ENCODE results near the gene RAP2B.
"Not testable (repeated sequence)": the region's sequence is repeated elsewhere in the genome, so short reads cannot be mapped to it uniquely, and the experiment has no call there.

The RAP2B gene

GRCh38 chr3:153161714-153162512 is at the start of gene RAP2B:
Gene RAP2B (plus strand): TSS chr3:153162226. CDS start chr3:153162694, 468 bp downstream.
- Mint-ChIP-seq H3K4me1 (ENCODE audit: low read depth) (peaks cover 37% of the 10 kb centered on the region), H3K27me3 (ENCODE audit: low read depth) (no peaks in the 10 kb centered on the region), H3K9me3 (no peaks in the 10 kb centered on the region), H3K36me3 (ENCODE audit: low read depth) (peaks cover 22% of the 10 kb centered on the region), H3K4me3 (peak within 1 kb of the TSS; percentile 96), H3K27ac (peak within 1 kb of the TSS; percentile 92)

DNA sequence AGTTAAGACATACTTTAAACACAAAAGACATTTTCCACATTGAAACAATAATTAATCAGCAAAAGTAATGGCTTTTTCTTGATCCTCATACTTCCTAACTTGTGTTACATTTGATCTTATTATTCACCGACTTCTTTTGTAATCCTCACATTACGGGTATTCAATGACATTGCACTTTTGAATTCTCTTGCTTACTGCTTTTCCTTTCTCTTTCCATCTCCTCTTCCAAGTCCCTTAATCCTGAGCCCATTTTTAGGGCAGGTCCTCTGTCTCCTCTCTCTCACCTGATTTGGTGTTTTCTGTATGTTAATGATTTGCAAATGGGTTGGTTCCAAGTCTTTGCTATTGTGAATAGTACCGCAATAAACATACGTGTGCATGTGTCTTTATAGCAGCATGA is 48.5 kb upstream of the RAP2B start:
- Mint-ChIP-seq H3K36me3 (ENCODE audit: low read depth) (no peaks in the 10 kb centered on the region), H3K4me1 (ENCODE audit: low read depth) (peaks cover 2% of the 10 kb centered on the region), H3K27ac (no peak overlapping the region), H3K9me3 (no peaks in the 10 kb centered on the region), H3K4me3 (no peak overlapping the region), H3K27me3 (ENCODE audit: low read depth) (no peaks in the 10 kb centered on the region)

GRCh38 chr3:153114270-153114669 is 47.8 kb upstream of the RAP2B start:
- not testable (repeated sequence) for H3K27me3 Mint-ChIP-seq (ENCODE audit: low read depth); H3K9me3 Mint-ChIP-seq; H3K36me3 Mint-ChIP-seq (ENCODE audit: low read depth); H3K4me1 Mint-ChIP-seq (ENCODE audit: low read depth); H3K27ac Mint-ChIP-seq; H3K4me3 Mint-ChIP-seq

GRCh38 chr3:153115326-153115725 is 46.7 kb upstream of the RAP2B start:
- Mint-ChIP-seq H3K9me3 (no peaks in the 10 kb centered on the region), H3K36me3 (ENCODE audit: low read depth) (no peaks in the 10 kb centered on the region), H3K4me3 (no peak overlapping the region), H3K27ac (no peak overlapping the region), H3K4me1 (ENCODE audit: low read depth) (peaks cover 2% of the 10 kb centered on the region), H3K27me3 (ENCODE audit: low read depth) (no peaks in the 10 kb centered on the region)

DNA sequence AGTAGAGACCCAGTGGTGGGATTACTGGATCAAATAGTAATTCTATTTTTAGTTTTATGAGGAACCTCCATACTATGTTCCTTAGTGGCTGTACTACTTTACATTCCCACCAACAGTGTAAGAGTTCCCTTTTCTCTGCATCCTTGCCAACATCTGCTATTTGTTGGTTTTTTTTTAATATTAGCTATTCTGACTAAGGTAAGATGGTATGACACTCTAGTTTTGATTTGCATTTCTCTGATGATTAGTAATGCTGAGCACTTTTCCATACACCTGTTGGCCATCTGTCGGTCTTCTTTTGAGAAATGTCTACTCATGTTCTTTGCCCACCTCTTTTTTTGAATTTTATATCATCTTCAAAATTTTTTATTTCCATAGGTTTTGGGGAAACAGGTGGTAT is 34.2 kb upstream of the RAP2B start:
- no peak overlapping the region for H3K4me3 Mint-ChIP-seq
- H3K4me1 Mint-ChIP-seq (ENCODE audit: low read depth) = peaks cover 3% of the 10 kb centered on the region
- no peak overlapping the region for H3K27ac Mint-ChIP-seq
- H3K36me3 Mint-ChIP-seq (ENCODE audit: low read depth) = no peaks in the 10 kb centered on the region
- H3K27me3 Mint-ChIP-seq (ENCODE audit: low read depth) = peaks cover 5% of the 10 kb centered on the region
- H3K9me3 Mint-ChIP-seq = peaks cover 10% of the 10 kb centered on the region

GRCh38 chr3:153129426-153129825 is 32.6 kb upstream of the RAP2B start:
- H3K27me3 Mint-ChIP-seq (ENCODE audit: low read depth) = peaks cover 5% of the 10 kb centered on the region
- peaks cover 5% of the 10 kb centered on the region for H3K9me3 Mint-ChIP-seq
- H3K27ac Mint-ChIP-seq = no peak overlapping the region
- peaks cover 3% of the 10 kb centered on the region for H3K4me1 Mint-ChIP-seq (ENCODE audit: low read depth)
- no peaks in the 10 kb centered on the region for H3K36me3 Mint-ChIP-seq (ENCODE audit: low read depth)
- H3K4me3 Mint-ChIP-seq = no peak overlapping the region

GRCh38 chr3:153129866-153130265 is 32.2 kb upstream of the RAP2B start:
- Mint-ChIP-seq H3K27ac (no peak overlapping the region), H3K36me3 (ENCODE audit: low read depth) (no peaks in the 10 kb centered on the region), H3K4me3 (no peak overlapping the region), H3K9me3 (peaks cover 3% of the 10 kb centered on the region), H3K4me1 (ENCODE audit: low read depth) (peaks cover 3% of the 10 kb centered on the region), H3K27me3 (ENCODE audit: low read depth) (peaks cover 5% of the 10 kb centered on the region)

- Mint-ChIP-seq H3K4me1 (ENCODE audit: low read depth) (peaks cover 3% of the 10 kb centered on the region), H3K36me3 (ENCODE audit: low read depth) (no peaks in the 10 kb centered on the region), H3K4me3 (no peak overlapping the region), H3K27ac (no peak overlapping the region), H3K9me3 (peaks cover 2% of the 10 kb centered on the region), H3K27me3 (ENCODE audit: low read depth) (peaks cover 5% of the 10 kb centered on the region)
Observed at GRCh38 chr3:153130312-153130977, 31.6 kb upstream of the RAP2B start.

DNA sequence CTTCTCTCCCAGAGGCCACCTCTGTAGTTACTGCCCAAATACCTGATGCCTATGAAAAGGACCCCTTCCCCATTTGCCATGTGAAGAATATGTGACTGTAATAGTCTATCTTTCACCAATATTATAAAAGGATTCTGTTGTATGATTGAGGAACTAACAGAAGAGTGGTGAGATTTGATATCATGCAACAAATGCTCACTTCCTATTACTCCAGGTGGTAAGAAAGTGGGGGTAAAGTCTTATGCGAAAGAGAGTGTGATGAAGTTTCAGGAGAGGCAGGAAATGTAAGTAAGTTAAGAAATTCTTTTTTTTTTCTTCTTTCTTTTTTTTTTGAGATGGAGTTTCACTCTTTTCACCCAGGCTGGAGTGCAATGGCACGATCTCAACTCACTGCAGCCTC is 24.4 kb upstream of the RAP2B start:
- H3K27ac Mint-ChIP-seq = no peak overlapping the region
- H3K4me1 Mint-ChIP-seq (ENCODE audit: low read depth) = peaks cover 24% of the 10 kb centered on the region

DNA sequence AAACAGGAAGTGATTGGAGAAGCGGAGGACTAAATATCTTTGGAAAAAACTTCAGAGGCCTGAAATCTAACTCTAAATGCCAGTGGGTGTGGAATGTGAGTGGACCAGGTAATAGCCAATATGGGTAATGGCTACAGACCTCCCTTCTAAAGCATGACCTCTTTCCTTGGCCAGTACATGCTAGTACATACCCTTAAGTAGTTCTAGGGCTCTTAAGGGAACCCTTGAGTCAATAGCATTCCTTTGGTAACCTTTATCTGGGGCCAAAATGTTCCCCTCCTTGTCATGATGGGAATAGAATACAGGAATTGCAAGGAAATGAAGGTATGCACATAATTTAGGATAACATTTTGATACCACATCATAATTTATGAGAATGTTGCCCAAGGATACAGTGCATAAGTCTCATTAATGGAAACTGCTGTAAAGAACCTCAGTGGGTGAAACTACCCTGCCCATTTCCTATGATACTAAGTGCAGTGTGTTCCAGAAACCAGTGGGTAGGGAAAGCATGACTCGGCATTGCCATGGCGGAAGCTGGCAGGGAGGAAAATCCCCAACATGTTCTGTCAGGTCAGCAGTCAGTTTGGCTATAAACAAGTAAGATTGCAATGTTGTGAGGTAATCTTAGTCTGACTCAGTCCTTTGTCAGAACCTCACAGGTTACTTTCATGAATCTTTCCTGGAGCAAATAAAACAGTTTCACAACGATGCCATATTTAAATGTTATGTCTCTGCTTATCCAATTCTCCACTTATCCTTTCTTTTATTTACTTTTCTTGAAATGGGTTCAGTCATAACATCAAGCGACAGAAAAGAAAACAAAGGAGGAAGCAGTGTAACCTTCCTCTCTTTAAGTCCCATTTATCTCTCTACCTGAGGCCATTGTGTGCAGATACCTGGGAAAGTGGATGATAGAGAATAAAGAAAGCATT is 23.5 kb upstream of the RAP2B start:
- Mint-ChIP-seq H3K36me3 (ENCODE audit: low read depth) (no peaks in the 10 kb centered on the region), H3K27me3 (ENCODE audit: low read depth) (no peaks in the 10 kb centered on the region), H3K4me3 (peak overlapping the region; percentile 21), H3K4me1 (ENCODE audit: low read depth) (peaks cover 24% of the 10 kb centered on the region), H3K27ac (peak overlapping the region; percentile 85), H3K9me3 (no peaks in the 10 kb centered on the region)

More for the DNA sequence above, 24.4 kb upstream of the RAP2B start:
- H3K27me3 Mint-ChIP-seq (ENCODE audit: low read depth) = no peaks in the 10 kb centered on the region
- H3K36me3 Mint-ChIP-seq (ENCODE audit: low read depth) = no peaks in the 10 kb centered on the region
- H3K9me3 Mint-ChIP-seq = no peaks in the 10 kb centered on the region
- no peak overlapping the region for H3K4me3 Mint-ChIP-seq

GRCh38 chr3:153142961-153143360 is 19.1 kb upstream of the RAP2B start:
- no peak overlapping the region for H3K4me3 Mint-ChIP-seq
- peaks cover 3% of the 10 kb centered on the region for H3K9me3 Mint-ChIP-seq
- H3K27me3 Mint-ChIP-seq (ENCODE audit: low read depth) = no peaks in the 10 kb centered on the region
- H3K36me3 Mint-ChIP-seq (ENCODE audit: low read depth) = no peaks in the 10 kb centered on the region
- no peak overlapping the region for H3K27ac Mint-ChIP-seq
- H3K4me1 Mint-ChIP-seq (ENCODE audit: low read depth) = peaks cover 29% of the 10 kb centered on the region

- Mint-ChIP-seq H3K27ac (no peak overlapping the region), H3K4me1 (ENCODE audit: low read depth) (peaks cover 19% of the 10 kb centered on the region), H3K27me3 (ENCODE audit: low read depth) (no peaks in the 10 kb centered on the region), H3K9me3 (peaks cover 6% of the 10 kb centered on the region), H3K4me3 (no peak overlapping the region), H3K36me3 (ENCODE audit: low read depth) (no peaks in the 10 kb centered on the region)
Observed at GRCh38 chr3:153144071-153144470, 18.0 kb upstream of the RAP2B start.

DNA sequence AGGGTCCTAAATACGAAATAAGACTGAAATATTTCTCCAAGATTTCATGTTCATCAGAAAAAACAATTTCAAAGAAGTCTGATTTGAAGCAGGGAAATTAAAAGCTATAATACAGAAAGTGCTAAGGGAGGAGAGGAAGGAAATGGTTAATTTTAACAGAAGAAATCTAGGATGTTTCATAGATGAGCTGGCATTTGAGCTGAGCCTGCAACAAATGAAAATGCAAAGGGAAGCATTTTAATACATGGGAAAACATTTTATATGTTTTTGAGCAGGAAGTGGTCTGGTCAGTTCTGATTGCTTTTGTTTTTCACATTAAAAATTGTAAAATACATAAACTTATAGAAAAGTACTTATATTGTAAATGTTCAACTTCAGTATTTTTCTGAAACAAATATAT is 17.2 kb upstream of the RAP2B start:
- H3K36me3 Mint-ChIP-seq (ENCODE audit: low read depth) = no peaks in the 10 kb centered on the region
- no peaks in the 10 kb centered on the region for H3K27me3 Mint-ChIP-seq (ENCODE audit: low read depth)
- peaks cover 14% of the 10 kb centered on the region for H3K4me1 Mint-ChIP-seq (ENCODE audit: low read depth)
- H3K9me3 Mint-ChIP-seq = peaks cover 6% of the 10 kb centered on the region
- no peak overlapping the region for H3K4me3 Mint-ChIP-seq
- no peak overlapping the region for H3K27ac Mint-ChIP-seq

- Mint-ChIP-seq H3K4me1 (ENCODE audit: low read depth) (peaks cover 11% of the 10 kb centered on the region), H3K4me3 (no peak overlapping the region), H3K27ac (no peak overlapping the region), H3K9me3 (peaks cover 6% of the 10 kb centered on the region), H3K36me3 (ENCODE audit: low read depth) (no peaks in the 10 kb centered on the region), H3K27me3 (ENCODE audit: low read depth) (no peaks in the 10 kb centered on the region)
Observed at GRCh38 chr3:153145454-153145853, 16.6 kb upstream of the RAP2B start.

All from T-helper 1 cell treated with Interleukin-12 subunit alpha and Interleukin-12 subunit beta and Interleukin-4 antibody, amounts not matched to agents 30 μg/mL and 1 μg/mL, for 36 hours (primary cell).